DMS153 (cell line): ENCODE data around the gene RASGEF1C.

ENCODE experiments used
- DNase-seq: peaks from one replicate; lab custom pipeline; 2025; lab: John Stamatoyannopoulos, UW

The RASGEF1C gene

DNA sequence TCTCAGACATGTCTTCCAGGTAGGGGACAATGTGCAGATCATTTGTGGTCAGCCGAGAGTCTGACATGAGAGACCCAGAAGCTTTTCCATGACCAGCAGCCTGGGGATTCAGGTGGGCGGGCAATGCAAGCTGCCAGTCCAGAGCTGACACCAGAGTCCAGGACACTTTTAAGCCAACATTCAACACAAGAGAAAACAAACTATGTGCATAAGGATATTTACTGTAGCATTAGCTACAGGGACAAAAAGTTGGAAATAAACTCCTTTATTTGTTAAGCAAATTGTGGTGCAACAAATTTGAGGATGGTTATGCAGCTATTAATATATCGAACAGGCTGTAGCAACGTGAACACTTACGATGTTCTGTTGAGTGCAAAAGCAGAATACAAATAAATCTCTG, 127.5 kb downstream of the RASGEF1C start:
- DNase-seq, result no peak

DNA sequence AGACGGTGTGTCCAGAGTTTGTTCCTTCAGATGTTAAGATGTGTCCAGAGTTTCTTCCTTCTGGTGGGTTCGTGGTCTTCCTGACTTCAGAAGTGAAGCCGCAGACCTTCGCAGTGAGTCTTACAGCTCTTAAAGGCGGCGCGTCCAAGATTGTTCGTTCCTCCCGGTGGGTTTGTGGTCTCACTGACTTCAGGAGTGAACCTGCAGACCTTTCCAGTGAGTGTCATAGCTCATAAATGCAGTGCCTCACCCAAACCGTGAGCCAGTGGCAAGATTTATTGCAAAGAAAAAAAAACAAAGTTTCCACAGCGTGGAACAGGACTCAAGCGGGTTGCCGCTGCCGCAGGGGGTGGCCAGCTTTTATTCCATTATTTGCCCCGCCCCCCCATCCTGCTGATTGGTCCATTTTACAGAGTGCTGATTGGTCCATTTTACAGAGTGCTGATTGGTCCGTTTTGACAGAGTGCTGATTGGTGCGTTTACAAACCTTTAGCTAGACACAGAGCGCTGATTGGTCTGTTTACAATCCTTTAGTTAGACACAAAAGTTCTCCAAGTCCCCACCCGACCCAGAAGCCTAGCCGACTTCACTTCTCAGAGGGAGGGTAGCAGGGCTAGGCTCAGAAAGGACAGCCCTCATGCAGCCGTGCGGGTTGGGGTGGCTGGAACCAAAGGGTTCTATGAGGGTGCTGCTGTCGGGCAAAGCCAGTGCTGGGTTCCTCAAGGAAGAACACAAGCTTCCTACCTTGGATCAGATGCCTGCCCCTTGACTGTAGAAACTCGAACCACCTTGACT, 128.3 kb downstream of the RASGEF1C start:
- DNase-seq, result no peak

DNA sequence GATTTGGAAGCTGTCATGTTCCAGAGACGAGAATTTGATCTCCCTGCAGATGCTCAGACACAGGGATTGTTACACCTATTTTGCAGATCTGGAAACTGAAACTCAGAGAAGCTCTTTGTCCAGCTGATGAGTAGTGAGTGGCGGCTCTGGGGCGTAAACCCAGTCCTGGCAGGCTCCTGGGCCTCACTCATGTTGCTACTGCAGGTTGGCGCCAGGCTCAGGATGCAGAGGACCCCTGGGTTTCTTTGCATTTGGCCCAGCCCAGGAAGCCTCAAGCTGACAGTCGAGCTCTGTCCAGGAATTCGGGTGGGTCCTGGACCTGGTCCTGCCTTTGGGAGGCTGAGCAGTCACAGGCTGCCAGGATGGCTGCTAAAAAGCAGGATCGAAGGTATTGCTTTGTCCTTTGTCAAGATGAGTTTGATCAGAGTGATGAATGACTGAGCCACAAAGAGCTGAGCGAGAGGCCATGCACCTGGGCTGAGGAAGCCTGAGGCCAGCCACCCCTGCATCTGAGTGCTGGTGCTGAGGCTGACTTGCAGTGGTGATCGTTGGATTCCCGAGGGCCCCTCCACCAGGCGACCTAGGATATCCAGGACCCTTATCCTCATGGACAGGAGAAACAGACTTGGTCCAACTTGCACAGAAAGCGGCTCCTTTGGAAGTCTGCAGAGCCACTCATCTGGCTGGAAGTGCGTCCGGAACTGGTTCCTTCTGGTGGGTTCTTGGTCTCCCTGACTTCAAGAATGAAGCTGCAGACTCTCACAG, 129.1 kb downstream of the RASGEF1C start:
- no peak for DNase-seq

DNA sequence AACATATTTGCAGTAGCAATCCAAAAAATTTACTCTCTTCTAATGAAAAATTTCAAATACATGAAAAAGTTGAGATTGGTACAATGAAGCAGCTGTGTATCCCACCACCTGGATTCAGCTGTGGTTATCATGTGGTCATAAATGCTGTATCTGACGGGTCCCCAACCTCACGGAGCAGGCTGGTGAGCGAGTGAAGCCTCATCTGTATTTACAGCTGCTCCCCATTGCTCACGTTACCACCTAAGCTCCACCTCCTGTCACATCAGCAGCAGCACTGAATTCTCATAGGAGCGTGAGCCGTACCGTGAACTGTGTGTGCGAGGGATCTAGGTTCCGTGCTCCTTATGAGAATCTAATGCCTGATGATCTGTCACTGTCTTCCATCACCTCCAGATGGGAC, 130.7 kb downstream of the RASGEF1C start:
- DNase-seq, result no peak

DNA sequence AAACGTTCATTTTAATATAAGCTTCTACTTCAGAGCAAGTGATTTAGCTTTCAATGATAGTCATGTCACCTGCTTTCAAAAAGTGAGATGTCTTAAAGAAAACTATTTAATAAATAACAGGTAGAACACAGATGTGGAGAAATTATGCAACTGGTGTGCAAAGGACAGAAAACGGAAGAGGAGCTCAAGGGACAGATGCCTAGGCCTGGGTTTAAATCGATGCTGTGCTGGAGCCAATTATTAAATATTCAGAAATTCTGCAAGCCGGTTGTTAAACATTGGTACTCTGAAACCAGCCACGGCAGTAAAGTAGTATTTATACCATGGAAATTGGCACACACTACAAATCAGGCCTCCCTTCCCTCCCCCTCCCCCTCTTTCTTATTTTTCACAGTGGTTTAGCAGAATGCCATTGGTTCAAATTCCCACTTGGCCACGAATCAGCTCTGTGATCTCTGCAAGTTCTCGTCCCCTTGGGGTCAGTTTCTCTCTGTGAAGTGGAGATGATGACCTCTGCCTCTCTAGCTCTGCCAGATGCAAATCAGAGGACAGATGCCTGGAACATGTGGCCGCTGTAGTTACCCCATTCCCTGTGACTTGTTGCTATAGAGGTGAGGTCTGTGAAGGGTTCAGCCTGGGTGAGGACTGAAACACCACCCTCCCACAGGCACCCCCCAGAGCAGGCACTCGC, 131.3 kb downstream of the RASGEF1C start:
- DNase-seq, result no peak

DNA sequence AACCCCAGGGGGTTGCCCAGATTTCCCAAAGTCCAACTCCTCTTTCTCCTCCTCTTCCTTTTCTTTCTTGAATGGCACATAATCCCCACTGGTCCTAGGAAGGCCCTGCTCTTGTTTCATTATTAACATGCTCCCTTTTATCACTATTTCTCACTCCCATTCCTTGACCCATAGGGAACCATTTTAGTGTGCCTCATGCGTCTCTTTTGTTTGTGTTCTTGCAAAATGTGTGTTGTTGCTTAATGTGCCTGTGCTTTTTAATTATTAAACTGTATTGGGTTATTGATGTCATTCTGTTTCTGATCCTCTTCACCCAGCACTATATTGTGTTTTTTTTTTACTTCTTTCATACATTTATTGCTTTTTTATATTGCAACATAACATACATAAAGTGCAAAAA, 133.3 kb downstream of the RASGEF1C start:
- DNase-seq, result no peak

DNA sequence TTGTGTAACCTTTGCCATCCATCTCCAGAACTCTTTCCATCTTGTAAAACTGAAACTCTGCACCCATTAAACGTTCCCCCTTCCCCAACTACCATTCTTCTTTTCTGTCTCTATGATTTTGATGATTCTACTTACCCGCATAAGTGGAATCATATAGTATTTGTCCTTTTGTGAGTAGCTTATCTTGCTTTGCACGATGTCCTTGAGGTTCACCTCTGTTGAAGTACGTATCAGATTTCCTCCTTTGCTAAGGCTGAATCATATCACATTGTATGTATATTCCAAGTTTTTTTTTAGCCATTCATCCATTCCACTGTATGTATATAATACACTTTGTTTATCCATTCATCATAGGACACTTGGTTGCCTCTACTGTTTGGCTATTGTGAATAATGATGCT, 134.5 kb downstream of the RASGEF1C start:
- no peak for DNase-seq

DNA sequence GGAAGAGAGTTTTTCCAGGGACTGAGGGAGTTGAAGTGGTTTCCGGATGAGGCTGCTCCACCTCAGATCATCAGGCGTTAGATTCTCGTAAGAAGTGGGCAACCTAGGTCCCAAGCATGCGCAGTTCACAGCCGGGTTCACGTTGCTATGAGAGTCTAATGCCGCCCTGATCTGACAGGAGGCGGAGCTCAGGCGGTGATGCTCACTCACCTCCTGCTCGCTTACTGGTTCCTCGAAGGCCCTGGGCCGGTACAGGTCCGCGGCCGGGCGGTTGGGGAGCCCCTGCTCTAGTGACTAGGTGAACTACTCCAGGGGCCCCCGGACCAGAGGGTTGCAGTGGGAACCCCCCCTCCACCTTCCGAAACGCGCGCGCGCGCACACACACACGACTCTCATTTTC, 136.5 kb downstream of the RASGEF1C start:
- no peak for DNase-seq

DNA sequence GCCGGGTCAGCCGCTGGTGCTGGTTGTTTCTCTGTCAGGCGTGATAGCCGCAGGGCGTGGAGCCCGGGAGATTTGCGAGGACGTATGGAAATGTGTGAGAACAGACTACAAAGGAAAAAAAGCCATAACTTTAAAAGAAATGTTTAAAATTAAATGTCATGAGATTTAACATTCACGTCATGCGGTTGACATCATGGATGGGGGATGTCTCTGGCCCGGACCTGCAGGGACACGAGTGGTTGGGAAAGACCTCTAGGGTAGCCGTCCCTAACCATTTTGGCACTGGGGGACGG, 136.8 kb downstream of the RASGEF1C start:
- DNase-seq, result no peak

DNA sequence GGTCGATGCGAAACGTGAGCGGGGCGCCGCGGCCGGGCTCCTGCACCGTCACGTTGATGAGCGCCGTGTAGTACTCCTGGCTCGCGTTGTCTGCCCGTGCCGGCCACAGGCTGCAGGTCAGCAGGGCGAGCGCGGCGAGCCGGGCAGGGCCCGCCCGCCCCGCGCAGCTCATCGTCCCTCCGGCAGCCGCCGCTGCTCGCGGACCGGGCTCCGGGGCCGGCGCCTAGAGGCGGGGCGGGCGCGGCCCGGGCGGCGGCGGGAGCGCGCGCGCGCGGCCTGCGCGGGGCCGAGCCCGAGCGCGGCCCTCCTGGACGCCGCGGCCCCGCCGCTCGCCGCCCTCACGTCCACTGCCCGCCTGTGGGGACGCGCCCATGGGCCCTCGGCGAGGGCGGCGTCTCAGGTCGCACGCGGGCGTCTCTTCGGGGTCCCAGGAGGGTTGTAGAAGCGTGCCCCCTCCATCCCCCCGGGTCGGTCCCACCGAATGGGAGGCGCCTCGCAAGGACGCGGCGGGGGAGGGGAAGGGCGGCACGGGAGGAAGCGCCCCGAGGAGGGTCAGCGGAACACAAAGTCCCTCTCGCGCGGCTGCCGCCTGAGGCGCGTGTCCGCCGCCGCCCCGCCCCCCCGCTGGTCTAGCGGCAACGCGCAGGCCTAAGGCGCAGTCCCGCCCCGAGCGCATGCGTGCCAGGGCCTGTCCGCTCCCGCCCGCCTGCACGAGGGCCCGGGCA, 137.3 kb downstream of the RASGEF1C start, which contains the start of gene RNF130:
Gene RNF130, minus strand, starts transcription at position 229 of the 725 bp plus-strand sequence. Its CDS starts 57 bp downstream, at position 172.
- peak; percentile 65 for DNase-seq

DNA sequence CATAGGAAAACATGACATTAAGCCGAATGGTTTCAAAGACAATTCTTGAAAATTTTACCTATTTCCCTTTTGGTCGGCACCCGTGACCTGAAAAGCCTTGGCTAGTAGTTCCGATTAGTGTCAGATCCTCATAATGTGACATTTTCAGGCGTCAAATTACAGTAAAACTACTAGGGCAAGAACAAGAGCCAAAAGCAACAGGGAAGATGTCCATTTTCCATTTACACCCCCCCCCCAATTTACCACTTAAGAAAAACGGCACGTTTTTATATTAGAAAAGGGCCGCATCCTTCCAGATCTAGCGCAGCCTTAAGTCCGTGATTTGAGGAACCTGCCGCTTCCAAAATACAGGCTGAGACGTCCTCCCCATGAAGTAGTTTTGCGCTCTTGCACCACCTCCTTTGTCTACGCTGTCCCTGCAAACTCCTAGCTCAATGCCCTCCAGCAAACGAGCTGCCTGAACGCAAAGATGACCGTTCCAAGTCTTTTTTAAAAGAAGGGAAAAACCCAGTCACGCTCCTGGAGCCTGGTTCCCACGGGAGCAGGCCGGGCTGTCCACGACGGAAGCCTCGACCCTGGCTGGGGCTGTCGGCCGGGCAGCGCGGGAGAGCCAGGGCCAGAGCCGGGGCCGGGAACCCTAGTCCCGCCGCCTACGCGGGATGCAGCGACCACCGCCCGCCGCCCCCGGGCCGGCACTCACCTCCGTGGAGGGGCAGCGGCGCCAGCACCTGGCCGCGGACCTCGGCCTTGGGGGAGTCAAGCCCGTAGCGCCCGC, 138.1 kb downstream of the RASGEF1C start:
- no peak for DNase-seq

DNA sequence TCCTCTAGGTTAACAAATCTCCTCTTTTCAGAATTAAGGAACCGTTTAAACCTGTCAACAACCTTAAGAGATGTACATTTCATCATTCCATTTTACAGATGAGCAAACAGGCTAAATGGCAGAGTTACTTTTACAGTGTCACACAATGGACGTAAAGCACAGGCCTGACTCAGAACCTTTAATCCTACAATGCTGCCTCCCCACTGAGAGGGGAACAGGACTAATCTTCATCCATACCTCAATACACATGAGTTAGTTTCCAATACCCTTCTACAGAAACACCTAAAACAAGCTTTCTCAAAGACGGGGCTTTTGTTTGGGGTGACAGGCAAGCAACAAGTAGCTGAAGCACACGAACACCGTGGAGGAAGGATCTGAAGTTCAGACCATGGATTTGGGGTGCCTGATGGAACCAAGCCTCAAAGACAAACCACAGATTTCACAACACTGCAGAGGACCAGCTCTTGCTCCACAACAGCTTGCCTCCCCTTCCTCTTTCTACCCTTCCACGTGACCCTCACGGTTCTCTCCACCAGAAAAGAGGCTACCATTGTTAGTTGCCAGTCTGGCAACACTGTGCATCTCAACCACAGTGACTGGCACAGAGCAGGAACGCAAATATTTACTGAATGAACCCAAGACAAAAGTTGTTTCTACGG, 139.3 kb downstream of the RASGEF1C start:
- DNase-seq, result no peak

DNA sequence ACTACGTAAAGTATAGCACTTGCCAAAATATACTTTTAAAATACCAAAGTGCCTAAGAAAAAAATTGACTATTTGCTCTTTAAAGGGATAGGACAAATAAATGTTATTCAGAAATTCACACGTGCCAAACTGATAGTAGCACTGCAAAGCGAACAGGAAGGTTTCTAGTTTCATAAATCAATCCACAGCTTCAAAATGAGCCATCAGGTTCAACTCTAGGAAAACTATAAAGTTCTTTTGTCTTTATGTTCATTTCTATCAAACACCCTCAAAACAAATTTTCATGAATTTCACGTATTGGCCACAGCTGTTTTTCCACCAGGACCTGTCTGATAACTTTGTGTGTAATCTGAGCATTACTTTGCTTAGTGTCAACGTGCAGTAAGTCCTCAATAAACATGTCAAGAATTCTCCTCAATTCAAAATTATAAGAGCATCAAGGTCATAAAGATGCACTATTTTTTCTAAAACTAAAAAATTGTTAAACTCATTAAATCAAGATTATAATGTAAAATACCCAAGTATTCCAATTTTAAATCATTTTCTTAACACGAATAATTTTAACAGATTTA, 140.4 kb downstream of the RASGEF1C start:
- DNase-seq, result no peak

DNA sequence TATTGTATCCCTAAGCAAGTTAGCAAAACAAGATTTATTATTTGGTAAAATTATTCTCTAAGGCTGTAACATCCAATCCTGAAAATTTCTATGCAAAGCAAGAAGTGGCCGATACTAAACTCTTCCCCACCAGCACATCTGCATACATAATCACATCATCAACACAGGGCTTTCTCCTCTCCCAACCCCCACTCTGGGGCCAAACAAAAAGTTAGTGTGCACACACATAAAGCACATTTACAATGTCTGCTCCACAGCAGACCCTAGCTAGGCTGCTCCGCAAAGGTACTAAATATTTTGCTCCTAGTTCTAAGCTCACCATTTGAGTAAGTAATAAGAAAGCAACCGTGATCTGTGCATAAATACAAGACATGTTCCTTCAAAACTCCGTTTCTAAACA, 141.0 kb downstream of the RASGEF1C start:
- no peak for DNase-seq

DNA sequence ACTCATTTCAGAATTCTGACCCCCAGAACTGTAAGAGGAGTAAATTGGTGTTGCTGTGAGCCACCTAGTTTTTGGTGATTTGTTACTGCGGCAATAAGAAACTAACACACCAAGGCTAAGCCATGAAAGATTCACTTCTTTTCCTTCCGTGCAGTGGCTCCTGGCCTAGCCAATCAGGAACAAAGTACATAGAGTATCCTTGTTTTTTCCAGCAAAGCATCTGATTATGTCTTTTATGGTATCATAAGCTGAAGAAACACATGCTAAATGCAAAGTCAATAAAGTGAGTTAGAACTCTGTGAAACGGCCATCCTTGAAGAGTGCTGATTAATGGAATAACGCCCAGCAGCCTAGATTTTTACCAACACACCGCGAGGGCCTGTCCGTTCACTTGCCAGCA, 148.8 kb downstream of the RASGEF1C start:
- DNase-seq, result no peak

DNA sequence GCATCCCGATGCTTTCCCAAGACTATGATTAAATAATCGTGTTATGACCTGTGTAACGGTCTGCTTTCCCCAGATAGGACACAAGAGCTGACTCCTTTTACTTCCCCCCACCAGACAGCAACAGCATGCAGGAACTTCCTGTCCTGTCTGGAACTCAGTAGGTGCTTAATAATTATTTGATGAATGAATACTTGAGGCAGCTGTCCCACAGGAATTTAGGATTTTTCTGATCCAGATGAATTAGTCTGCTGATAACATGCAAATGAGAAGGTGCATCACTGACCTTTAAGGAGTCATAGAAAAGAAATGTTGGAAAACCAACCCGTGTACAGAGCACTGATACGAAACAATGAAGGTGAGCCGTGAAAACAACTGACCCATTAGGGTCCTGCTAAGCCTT, 149.7 kb downstream of the RASGEF1C start:
- DNase-seq, result no peak

DNA sequence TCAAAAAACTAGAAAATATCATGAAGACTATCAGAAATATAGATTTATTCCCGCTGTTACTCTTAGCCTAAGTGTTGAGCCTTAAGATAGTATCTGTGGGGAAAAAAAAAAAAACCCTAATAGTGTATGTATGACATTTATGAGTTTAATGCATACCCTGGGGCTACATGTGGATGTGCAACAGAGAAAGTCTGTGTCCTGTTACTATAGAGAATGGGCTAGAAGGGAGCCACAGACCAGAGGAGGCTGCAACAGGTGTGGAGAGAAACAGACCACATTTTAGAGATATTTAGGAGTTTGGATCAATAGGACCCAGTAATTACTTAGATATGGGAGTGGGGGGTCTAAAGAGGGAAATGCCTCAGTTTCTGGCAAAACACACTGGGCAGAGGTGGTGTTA, 152.9 kb downstream of the RASGEF1C start:
- no peak for DNase-seq

DNA sequence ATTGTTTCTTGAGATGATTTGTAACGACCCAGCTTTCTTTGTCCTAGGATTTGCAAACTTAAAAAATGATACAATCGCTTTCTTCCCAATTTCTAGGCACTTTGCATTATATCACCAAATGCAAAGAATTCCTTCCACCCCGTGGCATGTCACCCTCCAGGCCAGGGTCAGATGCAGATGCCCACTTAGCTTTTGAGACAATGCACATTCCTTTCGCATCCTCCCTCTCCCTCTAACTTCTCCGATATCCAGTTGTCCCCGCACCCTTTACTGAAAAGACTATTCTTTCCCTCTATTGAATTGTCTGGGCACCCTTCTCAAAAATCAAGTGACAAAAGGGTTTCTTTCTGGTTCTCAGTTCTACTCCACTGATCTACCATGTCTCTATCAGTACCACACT, 154.8 kb downstream of the RASGEF1C start:
- no peak for DNase-seq

DNA sequence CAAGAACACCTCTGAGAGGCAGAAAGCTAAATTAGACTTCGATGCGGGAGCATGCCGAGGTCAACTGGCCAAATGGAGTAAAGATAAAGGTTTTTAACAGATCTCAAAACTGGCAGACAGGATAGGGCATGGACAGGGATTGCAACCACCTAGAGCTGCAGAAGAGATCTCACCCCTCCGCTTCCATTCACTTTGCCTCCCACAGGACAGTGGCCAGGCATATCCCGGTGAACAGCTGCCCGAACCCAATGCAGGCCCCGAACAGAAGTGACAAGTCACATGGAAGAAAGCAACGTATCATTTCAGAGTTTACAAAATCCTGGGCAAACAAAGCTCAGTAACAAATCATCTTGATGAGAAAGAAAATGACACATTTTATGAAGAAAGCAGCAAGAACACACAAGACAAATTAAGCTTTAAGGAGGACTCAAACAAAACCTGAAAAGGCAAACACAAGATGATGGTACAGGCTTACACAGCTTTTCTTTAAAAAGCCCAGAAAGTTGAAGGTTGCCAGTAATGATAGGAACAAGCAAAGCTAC, 155.9 kb downstream of the RASGEF1C start:
- no peak for DNase-seq

DNA sequence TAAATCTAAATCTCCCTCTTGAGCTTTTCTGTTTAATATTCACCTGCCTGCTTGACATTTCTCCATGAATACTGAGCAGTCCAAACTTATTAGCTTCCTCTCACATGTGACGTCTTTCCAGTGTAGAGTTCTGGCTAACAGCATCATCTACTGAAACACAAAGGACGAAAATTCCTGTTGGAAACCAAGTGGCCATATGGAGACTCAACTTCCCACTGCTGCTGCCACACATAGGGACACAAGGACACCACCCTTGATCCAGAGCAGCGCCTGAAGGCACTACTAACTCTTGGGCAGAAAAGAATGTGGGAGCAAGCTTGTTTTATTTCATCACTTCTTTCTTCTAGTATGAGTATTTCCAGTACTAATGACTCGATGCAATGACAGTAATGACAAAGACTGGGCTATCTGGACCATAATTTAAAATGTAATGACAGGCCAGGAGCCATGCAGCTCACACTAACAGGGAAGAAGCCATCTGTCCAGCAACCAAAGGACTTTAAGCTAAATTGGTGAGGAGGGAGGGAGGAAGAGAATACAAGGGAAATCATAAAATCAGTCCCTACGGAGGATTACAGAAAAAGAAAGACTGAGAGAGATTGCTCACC, 156.7 kb downstream of the RASGEF1C start:
- DNase-seq, result no peak
